D721Med (cell line): ENCODE measurements around the gene BCL2L14.

Experiments
- DNase-seq: peaks from one replicate; pipeline ENCODE4 v3.0.0; 2011; ENCODE audit warnings: low spot score; ENCODE audit not compliant: insufficient read length
- FAIRE-seq: peaks from 2 replicates; lab custom pipeline; 2011; peaks lifted over from hg19 to GRCh38; lab: Jason Lieb, UNC
- CTCF ChIP-seq: IDR thresholded peaks from 2 replicates; pipeline ENCODE4 v1.5.1; 2012; ENCODE audit warnings: mild to moderate bottlenecking, control low read depth; ENCODE audit not compliant: insufficient read depth; ENCODE audit errors: missing control alignments

BCL2L14 gene

GRCh38 chr12:12123036-12123604 lies 52.4 kb downstream of the BCL2L14 start:
- FAIRE-seq: peak; percentile 38
- no peak for TF ChIP-seq CTCF
- DNase-seq: no peak

GRCh38 chr12:12126551-12126950 lies 55.8 kb downstream of the BCL2L14 start:
- FAIRE-seq: no peak
- no peak for DNase-seq
- TF ChIP-seq CTCF: no peak

- no peak for TF ChIP-seq CTCF
- DNase-seq: no peak
- FAIRE-seq: peak; percentile 94
These were observed 56.6 kb downstream of the BCL2L14 start for GRCh38 chr12:12127304-12127703.

- no peak for TF ChIP-seq CTCF
- no peak for DNase-seq
- no peak for FAIRE-seq
These were observed 57.9 kb downstream of the BCL2L14 start for GRCh38 chr12:12128670-12129069.

GRCh38 chr12:12133259-12133658 lies 62.5 kb downstream of the BCL2L14 start:
- TF ChIP-seq CTCF: no peak
- DNase-seq: no peak
- no peak for FAIRE-seq

- TF ChIP-seq CTCF: no peak
These were observed 63.0 kb downstream of the BCL2L14 start for GRCh38 chr12:12133785-12134184.

GRCh38 chr12:12138203-12139154 lies 67.7 kb downstream of the BCL2L14 start:
- no peak for TF ChIP-seq CTCF
- DNase-seq (no peak), FAIRE-seq (no peak)

More at GRCh38 chr12:12133785-12134184, 63.0 kb downstream of the BCL2L14 start:
- FAIRE-seq: no peak
- DNase-seq: no peak
